OCI-LY3 (cell line): ENCODE results near the gene TNFAIP2.

Experiments used
- H2AFZ ChIP-seq: fragments of 200-600, 300-600 bp; shearing (Covaris generic); 2 replicates; pipeline ENCODE4 v1.6.0; 2014; ENCODE audit warnings: antibody characterized with exemption, low read depth, low read length
- H3K27ac ChIP-seq: fragments of 200-600, 300-600 bp; sonication (generic); 2 replicates; pipeline ENCODE4 v1.5.1; 2014; ENCODE audit warnings: mild to moderate bottlenecking, low read length, moderate library complexity, mixed read lengths
- H3K27me3 ChIP-seq: fragments of 200-600, 300-600 bp; sonication (generic); 2 replicates; pipeline ENCODE4 v1.6.1; 2014; ENCODE audit warnings: low read depth, low read length, mixed read lengths
- H3K36me3 ChIP-seq: fragments of 200-600, 300-600 bp; sonication (generic); replicated peaks from 2 replicates; pipeline ENCODE3; 2014; ENCODE audit warnings: low read depth, low read length, mixed read lengths
- H3K4me1 ChIP-seq: fragments of 300-600, 200-600 bp; sonication (generic); 2 replicates; pipeline ENCODE4 v1.6.1; 2014; ENCODE audit warnings: low read length, mixed read lengths
- H3K4me2 ChIP-seq: fragments of 200-600, 300-600 bp; sonication (generic); 2 replicates; pipeline ENCODE4 v1.6.1; 2014; ENCODE audit warnings: low read length, mixed read lengths
- H3K4me3 ChIP-seq: fragments of 300-600, 200-600 bp; sonication (generic); 2 replicates; pipeline ENCODE4 v1.5.1; 2014; ENCODE audit warnings: antibody characterized with exemption, mild to moderate bottlenecking, low read length, moderate library complexity
- H3K79me2 ChIP-seq: fragments of 300-600, 200-600 bp; shearing (Covaris generic); 2 replicates; pipeline ENCODE4 v1.6.1; 2014; ENCODE audit warnings: mild to moderate bottlenecking, low read length, mixed read lengths
- H3K9ac ChIP-seq: fragments of 300-600, 200-600 bp; shearing (Covaris generic); 2 replicates; pipeline ENCODE4 v1.6.0; 2014; ENCODE audit warnings: mild to moderate bottlenecking, low read length, moderate library complexity
- H3K9me3 ChIP-seq: fragments of 200-600, 300-600 bp; shearing (Covaris generic); 2 replicates; pipeline ENCODE4 v1.6.1; 2014; ENCODE audit warnings: low read length, mixed read lengths; ENCODE audit not compliant: insufficient read depth
- H4K20me1 ChIP-seq: fragments of 200-600, 300-600 bp; sonication (generic); 2 replicates; pipeline ENCODE4 v1.6.1; 2016; ENCODE audit warnings: low read length, mixed read lengths; ENCODE audit not compliant: insufficient read depth
- EZH2phosphoT487 ChIP-seq: fragments of 200-600 bp; shearing (Covaris generic); IDR thresholded peaks from 2 replicates; pipeline ENCODE4 v1.6.1; 2018; ENCODE audit warnings: antibody characterized with exemption, mixed run types, low read depth
- TF ChIP-seq, protein P1 (sequence below): fragments of 200-600, 300-600 bp; sonication (generic); IDR thresholded peaks from 2 replicates; pipeline ENCODE4 v1.5.1; 2014; ENCODE audit warnings: antibody characterized with exemption, low read length, low read depth

Gene TNFAIP2

GRCh38 chr14:103104654-103105452, 18.4 kb upstream of the TNFAIP2 start:
- Histone ChIP-seq H4K20me1 (no peaks in the 10 kb centered on the region), H3K4me1 (peaks cover 59% of the 10 kb centered on the region), H3K79me2 (no peaks in the 10 kb centered on the region), H3K36me3 (no peaks in the 10 kb centered on the region), H3K4me2 (peak overlapping the region; percentile 62), H3K9me3 (no peaks in the 10 kb centered on the region), H2AFZ (no peak overlapping the region), H3K27ac (peak overlapping the region; percentile 40; the same call in 1 of the 2 replicates), H3K9ac (peak overlapping the region; percentile 32), H3K4me3 (peak overlapping the region; percentile 41), H3K27me3 (no peaks in the 10 kb centered on the region)
- TF ChIP-seq EZH2phosphoT487, result no peak
- TF ChIP-seq, protein P1, sequence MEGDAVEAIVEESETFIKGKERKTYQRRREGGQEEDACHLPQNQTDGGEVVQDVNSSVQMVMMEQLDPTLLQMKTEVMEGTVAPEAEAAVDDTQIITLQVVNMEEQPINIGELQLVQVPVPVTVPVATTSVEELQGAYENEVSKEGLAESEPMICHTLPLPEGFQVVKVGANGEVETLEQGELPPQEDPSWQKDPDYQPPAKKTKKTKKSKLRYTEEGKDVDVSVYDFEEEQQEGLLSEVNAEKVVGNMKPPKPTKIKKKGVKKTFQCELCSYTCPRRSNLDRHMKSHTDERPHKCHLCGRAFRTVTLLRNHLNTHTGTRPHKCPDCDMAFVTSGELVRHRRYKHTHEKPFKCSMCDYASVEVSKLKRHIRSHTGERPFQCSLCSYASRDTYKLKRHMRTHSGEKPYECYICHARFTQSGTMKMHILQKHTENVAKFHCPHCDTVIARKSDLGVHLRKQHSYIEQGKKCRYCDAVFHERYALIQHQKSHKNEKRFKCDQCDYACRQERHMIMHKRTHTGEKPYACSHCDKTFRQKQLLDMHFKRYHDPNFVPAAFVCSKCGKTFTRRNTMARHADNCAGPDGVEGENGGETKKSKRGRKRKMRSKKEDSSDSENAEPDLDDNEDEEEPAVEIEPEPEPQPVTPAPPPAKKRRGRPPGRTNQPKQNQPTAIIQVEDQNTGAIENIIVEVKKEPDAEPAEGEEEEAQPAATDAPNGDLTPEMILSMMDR, result peak; percentile 95

- no peak for TF ChIP-seq EZH2phosphoT487
- TF ChIP-seq, protein P1, result peak; percentile 65
- peaks cover 59% of the 10 kb centered on the region for H3K4me1 ChIP-seq
- H3K4me3 ChIP-seq, result peak overlapping the region; percentile 41
- H3K79me2 ChIP-seq, result no peaks in the 10 kb centered on the region
- no peaks in the 10 kb centered on the region for H3K27me3 ChIP-seq
- H3K36me3 ChIP-seq, result no peaks in the 10 kb centered on the region
- H2AFZ ChIP-seq, result no peak overlapping the region
- peak overlapping the region; percentile 62 for H3K4me2 ChIP-seq
- peak overlapping the region; percentile 32 for H3K9ac ChIP-seq
- peak overlapping the region; percentile 40 for H3K27ac ChIP-seq
- H3K9me3 ChIP-seq, result no peaks in the 10 kb centered on the region
- H4K20me1 ChIP-seq, result no peaks in the 10 kb centered on the region
Measured at GRCh38 chr14:103105580-103106150, 17.6 kb upstream of the TNFAIP2 start.

DNA sequence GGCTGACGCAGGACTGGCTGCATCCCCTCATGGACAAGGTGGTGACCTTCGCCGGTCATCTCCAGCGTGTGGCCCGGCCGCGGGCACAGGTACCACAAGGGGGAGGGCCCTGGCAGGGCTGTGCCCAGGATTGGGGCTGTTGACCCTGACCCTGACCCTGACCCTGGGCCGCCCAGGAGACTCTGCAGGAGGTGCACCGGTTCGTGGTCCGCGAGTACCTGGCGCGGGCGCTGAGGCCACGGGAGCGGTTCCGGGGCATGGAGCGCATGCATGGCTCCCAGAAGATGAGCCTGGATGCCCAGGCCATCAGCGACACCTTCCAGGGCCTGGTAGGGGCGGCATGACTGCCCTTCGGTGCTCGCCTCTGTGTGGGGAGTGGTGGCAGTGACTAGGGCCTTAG, 15.8 kb upstream of the TNFAIP2 start:
- Histone ChIP-seq H3K36me3 (no peaks in the 10 kb centered on the region), H3K9me3 (no peaks in the 10 kb centered on the region), H3K27ac (no peak overlapping the region), H3K9ac (no peak overlapping the region), H3K4me3 (no peak overlapping the region), H4K20me1 (no peaks in the 10 kb centered on the region), H2AFZ (no peak overlapping the region), H3K4me1 (peaks cover 69% of the 10 kb centered on the region), H3K4me2 (no peak overlapping the region), H3K79me2 (no peaks in the 10 kb centered on the region), H3K27me3 (no peaks in the 10 kb centered on the region)
- TF ChIP-seq EZH2phosphoT487, result no peak
- TF ChIP-seq, protein P1, result no peak

GRCh38 chr14:103107941-103108748, 15.1 kb upstream of the TNFAIP2 start:
- peak overlapping the region; percentile 46 for H3K27ac ChIP-seq
- no peaks in the 10 kb centered on the region for H3K9me3 ChIP-seq
- H3K27me3 ChIP-seq, result no peaks in the 10 kb centered on the region
- TF ChIP-seq, protein P1, result no peak
- TF ChIP-seq EZH2phosphoT487, result no peak
- H3K9ac ChIP-seq, result peak overlapping the region; percentile 40
- H2AFZ ChIP-seq, result no peak overlapping the region
- H4K20me1 ChIP-seq, result no peaks in the 10 kb centered on the region
- 0 out of 2 replicates have a peak overlapping the region, but pooled peaks have one; percentile 12 for H3K4me3 ChIP-seq
- peaks cover 76% of the 10 kb centered on the region for H3K4me1 ChIP-seq
- no peaks in the 10 kb centered on the region for H3K79me2 ChIP-seq
- no peaks in the 10 kb centered on the region for H3K36me3 ChIP-seq
- H3K4me2 ChIP-seq, result peak overlapping the region; percentile 51
